Measurements from ENCODE around the gene CLASP2.

CLASP2 gene

GRCh38 chr3:33664195-33664594, 53.9 kb downstream of the CLASP2 start:
- no peak overlapping the region for H3K27ac ChIP-seq (ENCODE audit: low read length)
- H3K9ac ChIP-seq (ENCODE audit: low read length) = no peak overlapping the region
- no peak overlapping the region for H3K4me3 ChIP-seq (ENCODE audit: low read length)
- H3F3A ChIP-seq (ENCODE audit: insufficient read depth, low read length) = peaks cover 10% of the 10 kb centered on the region
- no peaks in the 10 kb centered on the region for H3K27me3 ChIP-seq (replicated peaks; ENCODE audit: insufficient read depth, low read length)
- no peaks in the 10 kb centered on the region for H3K36me3 ChIP-seq (replicated peaks; ENCODE audit: insufficient read depth, low read length)
- H3K4me2 ChIP-seq (ENCODE audit: low read depth, low read length) = no peak overlapping the region
- H2AFZ ChIP-seq (ENCODE audit: low read length) = no peak overlapping the region
- H3K79me2 ChIP-seq (ENCODE audit: low read length) = no peaks in the 10 kb centered on the region; the same call in 1 of the 2 replicates
- peaks cover 14% of the 10 kb centered on the region for H3K4me1 ChIP-seq (ENCODE audit: low read length)
- no peaks in the 10 kb centered on the region for H4K20me1 ChIP-seq (ENCODE audit: insufficient read depth, low read length)
- DNase-seq = no peak
- H3K9me3 ChIP-seq (replicated peaks; ENCODE audit: insufficient read depth, low read length) = no peaks in the 10 kb centered on the region
- no peak for TF ChIP-seq CTCF (IDR thresholded peaks at IDR 0.05; ENCODE audit: low read length)
- no peak for TF ChIP-seq EZH2 (optimal IDR thresholded peaks at IDR 0.05; ENCODE audit: low read depth, low read length)
- no peak for TF ChIP-seq EZH2phosphoT487 (IDR thresholded peaks at IDR 0.05; ENCODE audit: low read length)
- no peaks in the 10 kb centered on the region for H3K9me2 ChIP-seq (replicated peaks; ENCODE audit: insufficient read depth, low read length)

GRCh38 chr3:33663042-33663441, 55.0 kb downstream of the CLASP2 start:
- DNase-seq = no peak
- H3K4me3 ChIP-seq (ENCODE audit: low read length) = no peak overlapping the region
- H4K20me1 ChIP-seq (ENCODE audit: insufficient read depth, low read length) = no peaks in the 10 kb centered on the region
- H3F3A ChIP-seq (ENCODE audit: insufficient read depth, low read length) = peaks cover 20% of the 10 kb centered on the region
- H3K36me3 ChIP-seq (replicated peaks; ENCODE audit: insufficient read depth, low read length) = no peaks in the 10 kb centered on the region
- no peak overlapping the region for H2AFZ ChIP-seq (ENCODE audit: low read length)
- H3K9me2 ChIP-seq (replicated peaks; ENCODE audit: insufficient read depth, low read length) = no peaks in the 10 kb centered on the region
- TF ChIP-seq EZH2 (optimal IDR thresholded peaks at IDR 0.05; ENCODE audit: low read depth, low read length) (no peak), CTCF (IDR thresholded peaks at IDR 0.05; ENCODE audit: low read length) (no peak), EZH2phosphoT487 (IDR thresholded peaks at IDR 0.05; ENCODE audit: low read length) (no peak)
- H3K4me1 ChIP-seq (ENCODE audit: low read length) = peaks cover 22% of the 10 kb centered on the region
- H3K27ac ChIP-seq (ENCODE audit: low read length) = no peak overlapping the region
- H3K9ac ChIP-seq (ENCODE audit: low read length) = no peak overlapping the region
- peaks cover 7% of the 10 kb centered on the region for H3K79me2 ChIP-seq (ENCODE audit: low read length)
- no peaks in the 10 kb centered on the region for H3K27me3 ChIP-seq (replicated peaks; ENCODE audit: insufficient read depth, low read length)
- no peak overlapping the region for H3K4me2 ChIP-seq (ENCODE audit: low read depth, low read length)
- no peaks in the 10 kb centered on the region for H3K9me3 ChIP-seq (replicated peaks; ENCODE audit: insufficient read depth, low read length)

GRCh38 chr3:33659856-33660434, 58.1 kb downstream of the CLASP2 start:
- TF ChIP-seq EZH2 (optimal IDR thresholded peaks at IDR 0.05; ENCODE audit: low read depth, low read length) = no peak
- no peak for TF ChIP-seq EZH2phosphoT487 (IDR thresholded peaks at IDR 0.05; ENCODE audit: low read length)
- TF ChIP-seq CTCF (IDR thresholded peaks at IDR 0.05; ENCODE audit: low read length) = no peak
- Histone ChIP-seq H3K36me3 (replicated peaks; ENCODE audit: insufficient read depth, low read length) (no peaks in the 10 kb centered on the region), H4K20me1 (ENCODE audit: insufficient read depth, low read length) (no peaks in the 10 kb centered on the region), H2AFZ (ENCODE audit: low read length) (peak overlapping the region; percentile 73), H3F3A (ENCODE audit: insufficient read depth, low read length) (peaks cover 20% of the 10 kb centered on the region), H3K4me3 (ENCODE audit: low read length) (peak overlapping the region; percentile 60), H3K9ac (ENCODE audit: low read length) (peak overlapping the region; percentile 49), H3K27me3 (replicated peaks; ENCODE audit: insufficient read depth, low read length) (no peaks in the 10 kb centered on the region), H3K9me2 (replicated peaks; ENCODE audit: insufficient read depth, low read length) (no peaks in the 10 kb centered on the region), H3K79me2 (ENCODE audit: low read length) (peaks cover 18% of the 10 kb centered on the region), H3K27ac (ENCODE audit: low read length) (peak overlapping the region; percentile 78), H3K9me3 (replicated peaks; ENCODE audit: insufficient read depth, low read length) (no peaks in the 10 kb centered on the region), H3K4me1 (ENCODE audit: low read length) (peaks cover 27% of the 10 kb centered on the region), H3K4me2 (ENCODE audit: low read depth, low read length) (peak overlapping the region; percentile 87)
- no peak for DNase-seq

All from MM.1S (cell line).